ENCODE data around the gene DMAP1. TPM values are rescaled to one million over a fixed set of nuclear protein-coding genes. Genes with fewer than 3 reads are reported as not detected.

Gene DMAP1
- total and polyA plus RNA-seq, 9 of the 15 experiments (the other 6 are each of a cell fraction or from before 2014, with no cell fraction given) = 1.5 to 51.2 (median 30.3) TPM

DNA sequence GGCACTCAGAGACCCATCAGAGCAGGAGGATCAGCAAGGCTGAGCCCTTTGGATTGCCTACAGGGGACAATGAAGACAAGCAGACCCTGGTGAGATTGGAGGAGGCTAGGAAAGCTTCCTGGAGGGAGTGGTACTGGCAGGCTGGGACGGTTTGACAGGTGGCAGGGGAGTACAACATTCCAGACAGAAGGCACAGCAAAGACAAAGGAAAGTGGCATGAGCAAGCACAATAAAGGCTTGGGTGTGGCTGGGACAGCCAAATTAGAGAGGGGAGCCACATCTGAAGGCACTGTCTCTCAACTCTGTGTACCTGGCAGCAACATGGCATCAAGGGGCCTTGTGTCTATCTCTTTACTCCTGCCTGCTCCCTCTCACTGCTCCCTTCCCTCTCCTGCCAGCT is 38.2 kb downstream of the DMAP1 start:
- no peak for ATAC-seq
- Histone ChIP-seq H3K4me3 (no peak overlapping the region), H3K4me2 (ENCODE audit: insufficient read depth, low read length) (no peak overlapping the region), H3K9me1 (ENCODE audit: control insufficient read depth, insufficient read depth, low read length) (no peaks in the 10 kb centered on the region), H2AFZ (ENCODE audit: low read depth, low read length) (no peak overlapping the region), H3K9me3 (replicated peaks; ENCODE audit: control insufficient read depth, insufficient read depth, low read depth, low read length) (no peaks in the 10 kb centered on the region), H3K36me3 (ENCODE audit: control insufficient read depth, insufficient read depth, low read length) (peaks cover 5% of the 10 kb centered on the region; the same call in 2 of the 3 replicates), H3K9ac (ENCODE audit: insufficient read depth in 1 of 2, low read depth in 2 of 2, low read length in 2 of 2) (no peak overlapping the region), H3K79me2 (ENCODE audit: control insufficient read depth, insufficient read depth, low read length) (no peaks in the 10 kb centered on the region), H4K20me1 (replicated peaks; ENCODE audit: control insufficient read depth, insufficient read depth, low read length) (peaks cover 12% of the 10 kb centered on the region; the same call in 1 of the 2 replicates), H3K4me1 (replicated peaks in 1 of 2; ENCODE audit: control insufficient read depth in 2 of 2, insufficient read depth in 2 of 2, low read length in 2 of 2) (peaks cover 0 to 18% of the 10 kb centered on the region in 2 experiments; a peak in 2 of 5 replicates), H3K27ac (ENCODE audit: extremely low read depth, low read depth, low read length) (no peak overlapping the region), H3K27me3 (ENCODE audit: control insufficient read depth in 2 of 2, insufficient read depth in 2 of 2, low read length in 2 of 2) (no peaks in the 10 kb centered on the region)
- intact Hi-C loops (cut with micrococcal nuclease) = no loop called here
- CTCF ChIA-PET (ENCODE audit: low intra/inter-chr PET ratio) = no interaction called here
- POLR2A ChIA-PET = interaction anchor here (0.6 to 1.8 kb wide), 7 partner anchors 10 to 213 kb away, joined by 3 to 5 read pairs (median 3); no protein-coding TSS in a partner anchor
- no TSS peak for BruUV-seq (replicated peaks)
- no peak for DNase-seq (ENCODE audit: extremely low read depth in 1 of 4, low spot score in 3 of 4)
- 59% methylated on average over 1 of the region's 1 CpG for WGBS (ENCODE audit: insufficient coverage, low coverage, missing lambda C conversion rate)
- no peak for FAIRE-seq
- in situ Hi-C loops (cut with MboI) = no loop called here
- no peak for TF ChIP-seq ZNF586 (CRISPR knock-in tag; conservative IDR thresholded peaks at IDR 0.05)
- TF ChIP-seq ZNF79 (CRISPR knock-in tag; IDR thresholded peaks at IDR 0.05; ENCODE audit: low read depth) = no peak
- no peak for TF ChIP-seq PBX2 (CRISPR knock-in tag; IDR thresholded peaks at IDR 0.05; ENCODE audit: low read depth)
- TF ChIP-seq PBX2 (tag; conservative IDR thresholded peaks at IDR 0.05; ENCODE audit: low read depth) = no peak
- no peak for TF ChIP-seq HDAC8 (tag; IDR thresholded peaks at IDR 0.05)
- no peak for TF ChIP-seq FOXA3 (CRISPR knock-in tag; conservative IDR thresholded peaks at IDR 0.05 in 1 of 2, IDR thresholded peaks at IDR 0.05 in 1 of 2)
- no peak for TF ChIP-seq ZBTB40 (IDR thresholded peaks at IDR 0.05)
- TF ChIP-seq ZBTB40 (CRISPR knock-in tag; IDR thresholded peaks at IDR 0.05) = no peak
- TF ChIP-seq ZNF445 (CRISPR knock-in tag; IDR thresholded peaks at IDR 0.05; ENCODE audit: low read depth) = no peak
- TF ChIP-seq MCM7 (IDR thresholded peaks at IDR 0.05) = no peak
- TF ChIP-seq POLR3G (IDR thresholded peaks at IDR 0.05; ENCODE audit: extremely low read depth, insufficient read length, insufficient replicate concordance) = no peak
- no peak for TF ChIP-seq COPS2 (conservative IDR thresholded peaks at IDR 0.05)

All from K562 (cell line).